Left lung (tissue), 10 donors: ENCODE measurements around the gene ZNF423. TPM values are rescaled to one million over a fixed set of nuclear protein-coding genes. Genes with fewer than 3 reads are reported as not detected.

Experiments
- ATAC-seq: fragments of 200-7000 bp; cut with Tn5 transposase; one replicate; pipeline ENCODE4 v1.9.1; 2020; ENCODE audit warnings: moderate library complexity
- DNase-seq, 4 donors: peaks; one replicate each; pipeline ENCODE4 v3.0.0-alpha.2; 2013 to 2020
- H3K27ac ChIP-seq, 2 donors: fragments of 200-600 bp; sonication (generic) in 1 of 2; one replicate each; pipeline versions ENCODE4 v1.5.0 to v1.8.0; 2020 to 2021
- H3K27me3 ChIP-seq, 2 donors: fragments of 200-600 bp; sonication (generic) in 1 of 2; one replicate each; pipeline versions ENCODE4 v1.5.0 to v1.8.0; 2020 to 2021
- H3K36me3 ChIP-seq, 2 donors: fragments of 200-600 bp; sonication (generic) in 1 of 2; one replicate each; pipeline versions ENCODE4 v1.5.0 to v1.8.0; 2020 to 2021
- H3K4me1 ChIP-seq, 2 donors: fragments of 200-600 bp; one replicate each; pipeline ENCODE4 v1.8.0; 2021
- H3K4me3 ChIP-seq, 2 donors: fragments of 200-600 bp; sonication (generic) in 1 of 2; one replicate each; pipeline versions ENCODE4 v1.5.0 to v1.8.0; 2020 to 2021; ENCODE audit warnings: mild to moderate bottlenecking in 1 of 2
- H3K9me3 ChIP-seq, 2 donors: fragments of 200-600 bp; sonication (generic) in 1 of 2; one replicate each; pipeline versions ENCODE4 v1.5.0 to v1.8.0; 2020 to 2021
- CTCF ChIP-seq, 2 donors: fragments of 200-600 bp; sonication (generic) in 1 of 2; IDR thresholded peaks; one replicate each; pipeline versions ENCODE4 v1.5.0 to v1.8.0; 2021; ENCODE audit warnings: antibody characterized with exemption in 2 of 2
- intact Hi-C, 2 donors: fragments of 100-400 bp; cut with DNase I; formaldehyde crosslinking; loops; one replicate each; pipeline versions ENCODE4 v1.11.2 to v1.14.2; 2022
- polyA plus RNA-seq, 6 donors: library from polyadenylated mRNA; unstranded; fragments of 120-200 nt; gene quantifications; one replicate each; pipeline ENCODE4 v1.2.1, GENCODE V29; 2013; ENCODE audit not compliant: insufficient read length in 6 of 6
- total RNA-seq, 2 donors: library from RNA; stranded (reverse); fragmentation: NEBNext Ultra II Directional; extraction: Animal tissue kit (Norgen Biotek cat#: 25700); gene quantifications; one replicate each; pipeline ENCODE4 v1.2.1, GENCODE V29; 2021
- donor health status: DM: no; HTN: yes; CAD: no.
- donor health status: DM: no; HTN: no; CAD: no.

Gene ZNF423
- total and polyA plus RNA-seq, 8 donors = 7.8 to 30.5 (median 26.6) TPM

GRCh38 chr16:49460786-49461470, 395.0 kb downstream of the ZNF423 start:
- peak in 1 of 4 donors; percentile 34 for DNase-seq
- ATAC-seq = no peak
- peaks cover 0 to 27% of the 10 kb centered on the region in 2 donors for H3K27me3 ChIP-seq
- H3K36me3 ChIP-seq = no peaks in the 10 kb centered on the region
- H3K4me3 ChIP-seq = no peak overlapping the region
- no peak for TF ChIP-seq CTCF (IDR thresholded peaks at IDR 0.05)
- intact Hi-C loops = no loop called here
- no peak overlapping the region for H3K27ac ChIP-seq
- H3K9me3 ChIP-seq = no peaks in the 10 kb centered on the region
- no peaks in the 10 kb centered on the region for H3K4me1 ChIP-seq

- ATAC-seq (no peak), DNase-seq (peak in 2 of 4 donors; percentile 10 to 50)
- Histone ChIP-seq H3K36me3 (no peaks in the 10 kb centered on the region), H3K9me3 (no peaks in the 10 kb centered on the region), H3K4me3 (no peak overlapping the region), H3K4me1 (no peaks in the 10 kb centered on the region), H3K27me3 (peaks cover 0 to 24% of the 10 kb centered on the region in 2 donors), H3K27ac (no peak overlapping the region)
- no peak for TF ChIP-seq CTCF (IDR thresholded peaks at IDR 0.05)
- intact Hi-C loops = no loop called here
Measured at GRCh38 chr16:49459953-49460735, 395.8 kb downstream of the ZNF423 start.

- TF ChIP-seq CTCF (IDR thresholded peaks at IDR 0.05) = no peak
- Histone ChIP-seq H3K27ac (no peak overlapping the region), H3K27me3 (peaks cover 0 to 11% of the 10 kb centered on the region in 2 donors), H3K4me3 (no peak overlapping the region), H3K36me3 (no peaks in the 10 kb centered on the region), H3K9me3 (no peaks in the 10 kb centered on the region), H3K4me1 (no peaks in the 10 kb centered on the region)
- intact Hi-C loops = no loop called here
- no peak for ATAC-seq
- DNase-seq = peak in 1 of 4 donors; percentile 12
Measured at GRCh38 chr16:49458656-49459445, 397.1 kb downstream of the ZNF423 start.

- H3K4me3 ChIP-seq = no peak overlapping the region
- intact Hi-C loops = no loop called here
- no peak for TF ChIP-seq CTCF (IDR thresholded peaks at IDR 0.05)
- no peaks in the 10 kb centered on the region for H3K36me3 ChIP-seq
- peak in 1 of 4 donors; percentile 16 for DNase-seq
- H3K9me3 ChIP-seq = no peaks in the 10 kb centered on the region
- ATAC-seq = no peak
- no peaks in the 10 kb centered on the region for H3K4me1 ChIP-seq
- H3K27ac ChIP-seq = no peak overlapping the region
- peaks cover 0 to 5% of the 10 kb centered on the region in 2 donors for H3K27me3 ChIP-seq
Measured at GRCh38 chr16:49458243-49458642, 397.7 kb downstream of the ZNF423 start.
